WI38 (cell line): ENCODE results near the gene SZT2.
"Not testable (repeated sequence)": the region's sequence is repeated elsewhere in the genome, so short reads cannot be mapped to it uniquely, and the experiment has no call there.

Source experiments
- H3K4me3 ChIP-seq: 2 replicates; pipeline ENCODE4 v1.5.1; 2011; ENCODE audit warnings: low read depth, mild to moderate bottlenecking, control low read depth, low read length
- TF ChIP-seq, protein P1 (sequence below): IDR thresholded peaks from 2 replicates; pipeline ENCODE4 v1.5.1; 2012; ENCODE audit warnings: low read depth, mild to moderate bottlenecking, control low read depth, low read length

The SZT2 gene

GRCh38 chr1:43452789-43453441 is 63.2 kb downstream of the SZT2 start:
- TF ChIP-seq, protein P1, sequence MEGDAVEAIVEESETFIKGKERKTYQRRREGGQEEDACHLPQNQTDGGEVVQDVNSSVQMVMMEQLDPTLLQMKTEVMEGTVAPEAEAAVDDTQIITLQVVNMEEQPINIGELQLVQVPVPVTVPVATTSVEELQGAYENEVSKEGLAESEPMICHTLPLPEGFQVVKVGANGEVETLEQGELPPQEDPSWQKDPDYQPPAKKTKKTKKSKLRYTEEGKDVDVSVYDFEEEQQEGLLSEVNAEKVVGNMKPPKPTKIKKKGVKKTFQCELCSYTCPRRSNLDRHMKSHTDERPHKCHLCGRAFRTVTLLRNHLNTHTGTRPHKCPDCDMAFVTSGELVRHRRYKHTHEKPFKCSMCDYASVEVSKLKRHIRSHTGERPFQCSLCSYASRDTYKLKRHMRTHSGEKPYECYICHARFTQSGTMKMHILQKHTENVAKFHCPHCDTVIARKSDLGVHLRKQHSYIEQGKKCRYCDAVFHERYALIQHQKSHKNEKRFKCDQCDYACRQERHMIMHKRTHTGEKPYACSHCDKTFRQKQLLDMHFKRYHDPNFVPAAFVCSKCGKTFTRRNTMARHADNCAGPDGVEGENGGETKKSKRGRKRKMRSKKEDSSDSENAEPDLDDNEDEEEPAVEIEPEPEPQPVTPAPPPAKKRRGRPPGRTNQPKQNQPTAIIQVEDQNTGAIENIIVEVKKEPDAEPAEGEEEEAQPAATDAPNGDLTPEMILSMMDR = no peak
- peak overlapping the region; percentile 55 for H3K4me3 ChIP-seq

DNA sequence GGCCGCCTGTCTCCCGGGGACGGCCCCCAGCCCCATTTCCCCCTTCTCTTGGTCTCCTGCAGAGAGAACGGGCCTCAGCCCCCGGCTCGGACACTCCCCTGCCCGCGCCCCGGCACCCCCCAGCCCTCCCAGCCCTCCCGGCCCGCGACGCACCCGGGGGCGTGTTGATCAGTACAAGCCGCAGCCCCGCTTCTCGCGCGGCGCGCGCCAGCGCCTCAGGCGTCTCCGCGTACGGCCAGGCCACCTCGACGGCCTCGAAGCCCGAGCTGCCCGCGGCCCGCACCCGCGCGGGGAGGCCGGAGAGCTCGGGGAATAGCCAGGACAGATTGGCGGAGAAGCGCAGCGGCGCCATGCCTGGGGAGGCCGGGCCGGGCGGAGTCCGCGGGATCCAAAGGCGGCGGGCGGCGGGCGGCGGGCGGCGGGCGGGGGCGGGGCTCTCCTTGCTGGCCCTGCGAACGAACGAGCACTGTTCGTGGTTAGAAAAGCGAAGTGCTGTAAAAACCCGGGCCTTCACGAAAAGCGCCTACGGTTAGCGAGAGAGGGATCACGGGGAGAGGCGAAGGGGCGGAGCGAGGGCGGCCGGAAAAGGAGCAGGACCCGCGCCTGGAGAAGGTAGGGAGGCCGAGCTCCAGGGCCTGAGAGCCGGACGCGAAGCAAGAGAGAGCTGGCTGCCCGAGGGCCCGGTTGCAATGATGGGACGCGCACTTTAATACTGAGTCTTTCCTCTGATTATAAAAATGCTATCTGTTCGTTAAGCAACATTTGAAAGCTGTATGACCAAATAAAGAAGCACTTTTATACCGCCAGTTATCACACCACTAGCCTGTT is 64.0 kb downstream of the SZT2 start, which contains the start of gene HYI:
Gene HYI (minus strand): TSS at position 490 of the 828 bp plus-strand sequence. CDS start 138 bp downstream, at position 352.
- TF ChIP-seq, protein P1 = no peak
- H3K4me3 ChIP-seq = peak within 1 kb of the TSS; percentile 55

DNA sequence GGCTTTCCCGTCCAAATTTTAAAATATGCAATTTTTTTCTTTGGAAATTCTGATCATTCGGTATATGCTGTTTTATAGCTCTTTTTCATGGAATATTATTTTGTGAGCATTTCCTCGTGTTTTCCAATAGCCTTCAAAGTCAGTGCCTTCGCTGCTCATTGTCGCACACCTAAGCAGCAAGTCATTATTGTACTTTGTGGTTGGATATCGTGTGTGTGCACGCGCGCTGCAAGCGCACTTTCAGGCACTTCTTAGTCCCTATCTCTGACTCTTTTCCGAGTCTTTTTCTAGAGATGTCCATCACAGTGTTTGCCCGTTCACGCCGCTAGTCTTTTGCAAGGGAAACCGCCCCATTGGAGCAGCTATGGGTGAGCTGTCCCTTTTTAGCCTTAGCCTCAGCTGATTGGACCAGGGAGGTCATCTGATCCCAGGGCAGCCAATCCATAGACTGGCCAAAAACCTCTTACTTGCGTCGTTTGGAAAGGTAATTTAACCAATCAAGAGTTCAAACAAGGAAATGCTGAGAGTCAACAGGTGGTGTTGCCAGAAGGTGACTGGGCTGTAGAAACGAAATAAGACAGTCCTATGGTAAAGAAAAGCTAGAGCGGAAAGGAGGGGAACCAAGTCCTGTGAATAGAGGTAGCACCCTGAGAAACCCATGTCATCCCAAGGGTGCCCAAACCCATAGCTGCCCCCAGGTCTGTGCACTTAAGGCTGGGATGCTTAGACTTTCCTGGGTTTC is 64.7 kb downstream of the SZT2 start:
- peak overlapping the region; percentile 55 for H3K4me3 ChIP-seq
- TF ChIP-seq, protein P1 = no peak

DNA sequence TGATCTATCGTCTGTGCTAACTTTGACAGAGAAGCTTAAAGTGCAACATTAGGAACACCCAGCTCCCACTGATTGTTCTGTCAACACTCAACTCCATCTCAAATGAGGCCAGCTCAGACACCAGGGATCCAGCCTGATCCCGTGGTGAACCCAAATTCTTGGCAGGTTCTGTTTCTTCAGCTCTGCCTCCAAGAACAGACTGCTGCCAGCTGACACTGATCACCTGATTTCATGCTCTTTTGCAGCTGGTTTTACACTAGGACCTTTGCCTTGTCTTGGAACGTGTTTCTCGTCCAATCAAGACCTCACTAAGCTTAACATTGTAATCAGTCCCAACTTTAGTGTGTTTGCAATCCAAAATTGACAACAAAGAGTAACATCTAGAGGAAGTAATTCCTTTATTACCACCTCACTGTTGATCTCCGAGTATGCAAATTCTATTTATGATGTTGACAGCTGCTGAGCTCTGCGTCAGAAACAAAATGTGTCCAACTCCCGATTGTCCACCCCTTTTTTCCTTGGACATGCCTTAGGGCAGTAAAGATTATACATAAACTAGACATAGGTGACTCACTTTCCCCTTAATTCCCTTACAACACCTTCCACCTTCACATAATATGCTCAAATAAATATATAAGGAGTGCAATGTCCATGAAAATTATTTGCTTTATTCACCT is 65.7 kb downstream of the SZT2 start:
- TF ChIP-seq, protein P1 = no peak
- H3K4me3 ChIP-seq = no peak overlapping the region

DNA sequence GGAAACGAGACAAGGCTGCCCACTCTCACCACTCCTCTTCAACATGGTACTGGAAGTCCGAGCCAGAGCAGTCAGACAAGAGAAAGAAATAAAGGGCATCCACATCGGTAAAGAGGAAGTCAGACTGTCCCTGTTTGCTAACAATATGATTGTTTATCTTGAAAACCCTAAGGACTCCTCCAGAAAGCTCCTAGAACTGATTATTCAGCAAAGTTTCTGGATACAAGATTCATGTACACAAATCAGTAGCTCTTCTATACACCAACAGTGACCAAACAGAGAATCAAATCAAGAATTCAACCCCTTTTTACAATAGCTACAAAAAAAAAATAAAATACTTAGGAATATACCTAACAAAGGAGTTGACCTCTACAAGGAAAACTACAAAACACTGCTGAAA is 68.7 kb downstream of the SZT2 start:
- not testable (repeated sequence) for H3K4me3 ChIP-seq

DNA sequence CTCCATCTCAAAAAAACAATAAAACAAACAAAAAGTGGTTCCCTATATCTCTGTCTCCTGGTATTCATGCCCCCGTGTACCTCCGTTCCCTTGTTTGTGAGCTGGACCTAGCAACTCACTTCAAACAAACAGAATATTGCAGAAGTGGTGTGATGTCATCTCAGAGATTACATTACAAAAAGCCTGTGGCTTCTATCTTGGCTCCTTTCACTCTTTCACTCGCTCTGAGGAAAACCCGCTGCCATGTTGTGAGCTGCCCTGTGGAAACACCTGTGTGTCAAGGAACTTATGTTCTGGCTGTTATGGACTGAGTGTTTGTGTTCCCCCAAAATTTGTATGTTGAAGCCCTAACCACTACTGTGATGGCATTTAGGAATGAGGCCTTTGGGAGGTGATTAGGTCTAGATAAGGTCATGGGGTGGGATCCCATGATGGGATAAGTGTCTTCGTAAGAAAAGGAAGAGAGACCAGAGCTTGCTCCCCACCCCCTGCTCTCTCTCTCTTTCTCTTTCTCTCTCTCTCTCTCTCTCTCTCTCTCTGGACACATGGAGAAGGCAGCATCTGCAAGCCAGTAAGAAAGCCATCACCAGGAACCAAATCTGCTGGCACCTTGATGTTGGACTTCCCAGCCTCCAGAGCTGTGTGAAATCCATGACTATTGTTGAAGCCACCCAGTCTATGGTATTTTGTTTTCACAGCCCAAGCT is 71.4 kb downstream of the SZT2 start:
- H3K4me3 ChIP-seq = no peak overlapping the region
- TF ChIP-seq, protein P1 = no peak

- TF ChIP-seq, protein P1 = no peak
- no peak overlapping the region for H3K4me3 ChIP-seq
These were observed 73.8 kb downstream of the SZT2 start for GRCh38 chr1:43463479-43463878.
